Subcutaneous adipose tissue (tissue), 4 donors: ENCODE results near the gene SLCO1A2. TPM values are rescaled to one million over a fixed set of nuclear protein-coding genes. Genes with fewer than 3 reads are reported as not detected.

Experiments
- total RNA-seq, 4 donors: library from RNA; depleted of rRNA; stranded (reverse); fragments of >200 nt; gene quantifications; one replicate each; pipeline ENCODE4 v1.1.0, GENCODE V29; 2016
- TF ChIP-seq, protein P1 (sequence below): fragments of 450-650 bp; IDR thresholded peaks from one replicate; pipeline ENCODE4 v1.5.1; 2016; ENCODE audit warnings: low read depth, mild to moderate bottlenecking, control low read depth, antibody characterized with exemption, moderate library complexity

The SLCO1A2 gene
- total RNA-seq, 4 donors from 2014 or later: not detected

DNA sequence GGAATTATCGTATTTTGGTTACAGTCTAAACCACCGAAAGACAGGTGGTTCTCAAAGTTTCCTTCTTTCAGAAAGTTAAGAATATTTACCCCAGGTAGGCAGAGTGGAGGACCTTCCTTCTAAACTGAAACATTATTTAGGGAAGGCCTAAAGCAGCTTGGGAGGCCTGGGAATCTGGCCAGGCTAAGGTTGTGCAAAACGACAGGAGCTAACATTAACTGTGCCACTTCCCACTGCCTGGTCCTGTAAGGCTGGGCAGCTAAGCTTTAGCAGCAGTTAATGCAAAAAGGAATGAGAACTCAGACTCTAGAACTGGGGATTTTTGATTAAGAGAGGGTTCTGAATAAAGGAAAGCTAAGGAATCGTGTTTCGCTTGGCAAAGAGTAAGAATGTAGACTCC, 82.6 kb downstream of the SLCO1A2 start:
- TF ChIP-seq, protein P1, sequence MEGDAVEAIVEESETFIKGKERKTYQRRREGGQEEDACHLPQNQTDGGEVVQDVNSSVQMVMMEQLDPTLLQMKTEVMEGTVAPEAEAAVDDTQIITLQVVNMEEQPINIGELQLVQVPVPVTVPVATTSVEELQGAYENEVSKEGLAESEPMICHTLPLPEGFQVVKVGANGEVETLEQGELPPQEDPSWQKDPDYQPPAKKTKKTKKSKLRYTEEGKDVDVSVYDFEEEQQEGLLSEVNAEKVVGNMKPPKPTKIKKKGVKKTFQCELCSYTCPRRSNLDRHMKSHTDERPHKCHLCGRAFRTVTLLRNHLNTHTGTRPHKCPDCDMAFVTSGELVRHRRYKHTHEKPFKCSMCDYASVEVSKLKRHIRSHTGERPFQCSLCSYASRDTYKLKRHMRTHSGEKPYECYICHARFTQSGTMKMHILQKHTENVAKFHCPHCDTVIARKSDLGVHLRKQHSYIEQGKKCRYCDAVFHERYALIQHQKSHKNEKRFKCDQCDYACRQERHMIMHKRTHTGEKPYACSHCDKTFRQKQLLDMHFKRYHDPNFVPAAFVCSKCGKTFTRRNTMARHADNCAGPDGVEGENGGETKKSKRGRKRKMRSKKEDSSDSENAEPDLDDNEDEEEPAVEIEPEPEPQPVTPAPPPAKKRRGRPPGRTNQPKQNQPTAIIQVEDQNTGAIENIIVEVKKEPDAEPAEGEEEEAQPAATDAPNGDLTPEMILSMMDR: no peak

DNA sequence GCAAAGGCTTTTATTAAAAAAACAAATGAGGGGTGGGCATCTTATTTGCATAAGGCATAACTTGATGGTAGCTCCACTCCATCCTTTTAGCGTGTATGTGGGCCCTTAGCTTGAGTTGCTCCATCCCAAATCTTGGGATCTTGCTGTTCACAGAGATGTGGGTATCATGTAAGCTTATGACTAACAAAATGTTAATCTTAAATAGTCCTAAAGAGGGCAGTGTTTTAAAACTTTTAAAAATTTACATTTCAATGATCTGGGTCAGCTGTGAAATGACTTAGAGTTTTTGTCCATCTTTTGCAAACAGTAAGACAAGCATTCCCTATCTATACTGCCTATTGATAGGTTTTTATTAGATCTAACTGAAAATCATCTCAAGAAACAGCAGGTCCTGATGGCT, 86.0 kb downstream of the SLCO1A2 start:
- TF ChIP-seq, protein P1: no peak

- TF ChIP-seq, protein P1: no peak
These were observed 94.9 kb downstream of the SLCO1A2 start for GRCh38 chr12:21239866-21240265.

GRCh38 chr12:21234395-21234794, 100.3 kb downstream of the SLCO1A2 start:
- TF ChIP-seq, protein P1: no peak

DNA sequence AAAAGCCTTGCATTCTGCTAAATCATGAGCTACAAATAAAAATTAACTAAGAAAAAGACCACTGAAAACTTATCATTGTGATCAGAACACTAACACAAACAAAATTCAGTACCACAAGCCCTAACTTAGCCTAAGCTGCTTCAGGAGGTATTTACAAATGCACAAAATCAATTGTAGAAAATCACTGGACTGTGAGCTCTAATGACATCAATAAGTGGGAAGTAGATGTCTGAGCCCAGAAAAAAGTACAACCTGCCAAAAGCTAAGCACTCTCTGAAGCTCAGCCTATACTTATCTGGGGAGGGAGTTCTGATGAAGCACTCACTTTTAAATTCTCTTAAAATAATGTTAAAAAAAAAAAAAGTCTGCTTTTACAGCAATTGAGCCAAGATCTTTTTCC, 110.8 kb downstream of the SLCO1A2 start:
- TF ChIP-seq, protein P1: no peak

DNA sequence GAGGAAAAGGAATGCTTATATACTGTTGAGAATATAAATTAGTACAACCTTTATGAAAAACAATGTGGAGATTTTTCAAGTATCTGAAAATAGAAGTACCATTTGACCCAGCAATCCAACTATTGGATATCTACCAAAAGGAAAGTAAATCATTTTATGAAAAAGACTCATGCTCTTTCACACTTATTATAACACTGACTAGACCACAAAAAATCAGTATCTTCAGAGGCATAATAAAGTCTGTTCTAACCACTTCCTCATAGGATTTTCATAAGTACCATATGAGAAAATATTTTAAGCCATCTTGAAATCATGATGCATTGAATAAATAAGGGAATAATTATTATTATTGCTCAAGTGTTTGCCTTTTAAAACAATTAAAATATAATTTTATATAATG, 112.9 kb downstream of the SLCO1A2 start:
- TF ChIP-seq, protein P1: no peak

DNA sequence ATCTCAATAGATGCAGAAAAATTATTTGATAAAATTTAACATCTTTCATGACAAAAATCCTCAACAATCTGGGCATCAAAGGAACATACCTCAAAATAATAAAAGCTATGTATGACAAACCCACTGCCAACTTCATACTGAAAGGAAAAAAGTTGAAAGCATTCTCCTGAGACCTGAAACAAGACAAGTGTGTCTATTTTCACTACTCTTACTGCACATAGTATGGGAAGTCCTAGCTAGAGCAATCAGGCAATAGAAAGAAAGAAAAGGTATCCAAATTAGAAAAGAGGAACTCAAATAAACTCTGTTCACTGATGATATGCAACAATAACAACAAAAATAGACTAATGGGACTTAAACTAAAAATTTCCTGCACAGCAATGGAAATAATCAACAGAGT, 113.6 kb downstream of the SLCO1A2 start:
- TF ChIP-seq, protein P1: no peak
